Left forelimb (tissue), 1 donor: ENCODE results near the gene TKFC.

Source experiments
- DNase-seq: peaks from one replicate; pipeline ENCODE4 v3.0.0-alpha.2; 2018; ENCODE audit warnings: low spot score

Gene TKFC

DNA sequence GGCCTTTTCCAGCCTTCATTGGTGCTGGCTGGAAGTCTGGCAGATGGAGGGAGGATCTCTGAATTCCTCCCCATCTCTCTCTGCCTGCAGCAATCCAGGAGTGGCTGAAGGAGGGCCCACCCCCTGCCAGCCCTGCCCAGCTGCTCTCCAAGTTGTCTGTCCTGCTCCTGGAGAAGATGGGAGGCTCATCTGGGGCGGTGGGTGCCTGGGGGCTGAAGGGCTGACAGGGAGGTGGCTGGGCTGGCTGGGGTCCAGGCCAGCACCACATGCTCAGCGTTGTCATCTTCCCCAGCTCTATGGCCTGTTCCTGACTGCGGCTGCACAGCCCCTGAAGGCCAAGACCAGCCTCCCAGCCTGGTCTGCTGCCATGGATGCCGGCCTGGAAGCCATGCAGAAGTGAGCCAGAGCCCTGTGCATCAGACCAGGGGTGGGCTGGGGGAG is 12.2 kb downstream of the TKFC start:
- no peak for DNase-seq

DNA sequence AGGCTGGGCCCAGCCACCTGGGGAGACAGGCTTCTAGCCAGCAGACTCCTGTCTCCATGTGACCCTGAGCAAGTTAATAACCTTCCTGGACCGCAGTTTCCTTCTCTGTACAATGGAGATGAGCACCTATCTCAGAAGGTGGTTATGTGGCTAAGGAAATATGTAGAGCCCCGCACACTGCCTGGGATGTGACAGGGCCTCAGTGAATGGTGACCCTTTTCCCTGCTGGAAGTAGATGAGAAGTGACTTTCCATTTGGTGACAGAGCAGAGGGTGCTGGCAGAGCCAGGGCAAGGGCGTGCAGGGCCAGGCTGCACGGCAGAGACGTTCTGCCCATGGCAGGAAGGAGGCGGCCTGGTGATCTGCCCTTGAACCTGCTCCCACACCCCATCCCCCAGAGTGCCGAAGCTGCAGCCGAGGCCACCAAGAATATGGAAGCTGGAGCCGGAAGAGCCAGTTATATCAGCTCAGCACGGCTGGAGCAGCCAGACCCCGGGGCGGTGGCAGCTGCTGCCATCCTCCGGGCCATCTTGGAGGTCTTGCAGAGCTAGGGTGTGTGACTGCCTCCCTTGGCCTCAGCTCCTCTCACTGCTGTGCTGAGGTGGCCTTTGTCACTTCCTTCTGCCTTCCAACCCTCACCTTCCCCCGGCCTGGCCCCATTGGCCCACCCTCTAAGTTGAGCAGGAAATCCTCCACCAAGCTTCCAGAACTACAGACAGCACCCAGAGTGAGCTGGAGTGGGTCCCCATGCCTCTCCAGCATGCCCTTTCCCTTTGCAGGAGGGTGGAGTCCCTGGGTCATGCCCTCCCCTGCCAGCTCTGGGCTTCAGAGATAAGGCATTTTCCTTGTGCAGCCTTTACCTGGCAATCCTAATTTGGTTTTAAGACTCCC is 13.2 kb downstream of the TKFC start:
- DNase-seq, result no peak

DNA sequence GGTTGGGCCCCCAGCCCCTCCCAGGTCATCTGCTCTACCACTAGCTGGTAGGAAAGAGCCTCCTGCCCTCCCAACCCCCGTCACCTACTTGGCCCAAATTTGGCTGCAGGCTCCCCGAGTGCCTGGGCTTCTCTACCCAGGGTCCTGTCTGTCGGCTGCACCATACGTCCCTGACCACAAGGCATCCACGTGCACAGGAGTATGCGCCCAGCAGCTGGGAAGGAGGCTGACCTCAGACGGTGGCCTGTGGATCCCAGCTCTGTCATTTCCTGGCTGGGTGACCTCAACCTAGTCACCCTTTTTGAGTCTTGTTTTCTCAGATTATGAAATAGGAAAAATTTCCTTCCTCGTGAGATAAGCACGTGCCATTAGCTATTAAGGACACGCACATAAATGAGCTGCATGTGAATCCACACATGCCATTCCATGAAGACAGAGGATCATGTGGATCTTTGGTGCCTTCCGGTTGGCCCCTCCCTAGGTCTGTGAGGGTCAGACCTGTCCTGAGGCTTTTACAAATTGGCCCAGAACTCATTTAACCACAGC is 15.0 kb downstream of the TKFC start:
- DNase-seq, result no peak

GRCh38 chr11:61349189-61349751 is 16.2 kb downstream of the TKFC start:
- no peak for DNase-seq

DNA sequence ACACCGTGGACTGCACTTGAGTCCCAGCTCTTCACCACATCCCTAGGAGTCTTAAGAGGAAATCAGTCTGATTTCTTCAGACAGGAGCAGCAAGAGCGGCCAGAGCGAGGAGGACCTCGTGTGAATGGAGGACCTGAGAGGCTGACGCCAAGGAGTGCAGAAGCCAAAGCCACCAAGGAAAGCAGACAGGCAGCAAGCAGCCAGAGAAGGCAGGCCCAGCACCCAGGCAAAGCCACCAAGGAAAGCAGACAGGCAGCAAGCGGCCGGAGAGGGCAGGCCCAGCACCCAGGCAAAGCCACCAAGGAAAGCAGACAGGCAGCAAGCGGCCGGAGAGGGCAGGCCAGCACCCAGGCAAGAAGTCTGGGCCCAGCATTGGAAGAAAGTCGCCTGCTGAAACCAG is 16.9 kb downstream of the TKFC start:
- DNase-seq, result no peak

DNA sequence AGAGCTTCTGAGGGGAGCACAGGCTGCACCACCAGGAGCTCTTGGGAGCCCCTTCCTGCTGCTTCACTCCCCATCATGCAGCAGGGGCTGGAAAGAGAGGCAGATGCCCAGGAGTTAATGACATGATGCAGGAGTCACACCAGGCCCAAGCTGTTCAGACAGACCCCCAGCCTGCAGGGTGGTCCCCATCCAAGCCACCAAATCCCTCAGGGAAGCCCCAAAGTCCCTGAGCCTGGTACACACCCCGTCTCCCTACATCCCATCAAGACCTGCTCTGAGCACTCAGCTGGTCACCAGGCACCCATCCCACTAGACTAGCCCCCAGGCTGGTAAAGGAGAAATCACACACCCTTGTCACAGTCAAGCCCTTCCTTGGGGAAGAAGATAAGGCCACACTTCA is 17.3 kb downstream of the TKFC start:
- DNase-seq, result no peak

GRCh38 chr11:61350803-61351202 is 17.8 kb downstream of the TKFC start:
- DNase-seq, result no peak

GRCh38 chr11:61352038-61352437 is 19.0 kb downstream of the TKFC start:
- DNase-seq, result no peak

DNA sequence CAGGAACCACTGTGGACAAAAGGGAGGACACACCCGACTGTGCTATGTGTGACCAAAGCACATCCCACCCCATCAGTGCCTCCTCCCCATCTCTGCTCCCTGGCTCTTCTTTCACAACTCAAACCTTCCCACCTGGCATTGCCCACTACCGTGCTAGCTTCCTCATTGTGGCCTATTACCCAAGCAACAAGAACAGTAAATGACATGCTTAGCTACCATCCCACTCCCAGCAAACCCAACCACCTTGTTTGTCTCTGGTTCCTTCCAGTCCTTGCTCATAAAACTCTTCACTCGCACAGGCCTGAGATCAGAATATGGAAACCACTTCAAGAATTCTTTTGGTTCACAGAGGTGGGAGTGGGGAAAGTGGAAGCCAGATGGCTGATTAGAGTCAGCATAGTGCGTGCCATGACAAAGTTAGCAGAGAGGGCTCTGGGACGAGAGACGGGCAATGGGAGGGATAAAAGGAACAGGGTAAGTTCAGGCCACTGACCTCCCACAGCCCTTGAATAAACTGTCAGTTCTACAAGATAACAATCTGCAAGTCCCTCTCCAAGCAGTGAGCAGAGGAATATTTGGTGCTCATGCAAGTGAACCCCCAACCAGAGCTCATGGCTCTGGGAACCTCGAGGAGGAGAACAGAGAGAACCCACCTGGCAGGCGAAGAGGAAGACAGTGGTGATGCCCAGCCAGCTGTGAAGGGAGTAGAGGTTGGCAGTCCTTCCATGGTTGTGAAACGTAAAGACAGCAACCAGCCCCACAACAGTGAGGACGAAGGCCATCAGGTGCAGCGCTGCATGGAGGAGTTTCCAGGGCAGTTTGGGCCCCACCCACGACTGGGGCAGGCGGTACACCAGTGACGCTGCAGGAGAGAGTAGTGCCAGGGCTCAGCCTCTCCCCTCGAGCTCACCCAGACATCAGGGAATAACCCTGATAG is 20.4 kb downstream of the TKFC start:
- no peak for DNase-seq

GRCh38 chr11:61354208-61354607 is 21.2 kb downstream of the TKFC start:
- DNase-seq, result no peak

GRCh38 chr11:61356706-61357105 is 23.7 kb downstream of the TKFC start:
- DNase-seq, result no peak

DNA sequence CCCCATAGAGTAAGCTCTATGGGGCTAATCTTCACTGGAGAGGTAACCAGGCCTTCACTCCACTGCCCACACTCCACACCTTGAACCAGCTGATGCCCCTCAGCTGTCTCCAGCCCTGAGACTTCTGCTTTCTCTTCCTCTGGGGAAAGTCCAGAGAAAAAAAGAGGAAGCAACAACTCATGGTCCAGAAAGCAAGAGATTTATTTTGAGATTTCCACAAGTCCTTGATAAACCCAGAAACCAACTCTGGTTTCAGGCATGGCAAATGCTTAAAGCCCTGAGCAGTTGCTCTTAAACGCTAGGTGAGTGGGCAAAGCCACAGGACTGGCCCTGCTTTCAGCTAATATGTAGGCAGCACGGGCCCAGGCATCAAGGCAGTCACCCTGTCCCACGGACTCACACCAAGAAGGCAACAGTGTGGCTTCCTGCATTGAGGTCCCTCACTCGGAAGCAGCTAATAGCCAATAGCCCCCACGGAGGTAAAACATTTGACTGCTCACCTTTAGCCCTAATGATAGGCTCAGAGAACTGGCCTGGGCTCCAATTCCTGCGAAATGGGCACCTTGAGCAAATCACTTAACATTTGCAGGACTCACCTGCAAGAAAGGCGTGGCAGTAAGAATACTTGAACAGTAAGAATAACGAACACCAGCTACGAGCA is 24.3 kb downstream of the TKFC start:
- no peak for DNase-seq

GRCh38 chr11:61357894-61358239 is 24.8 kb downstream of the TKFC start:
- no peak for DNase-seq

DNA sequence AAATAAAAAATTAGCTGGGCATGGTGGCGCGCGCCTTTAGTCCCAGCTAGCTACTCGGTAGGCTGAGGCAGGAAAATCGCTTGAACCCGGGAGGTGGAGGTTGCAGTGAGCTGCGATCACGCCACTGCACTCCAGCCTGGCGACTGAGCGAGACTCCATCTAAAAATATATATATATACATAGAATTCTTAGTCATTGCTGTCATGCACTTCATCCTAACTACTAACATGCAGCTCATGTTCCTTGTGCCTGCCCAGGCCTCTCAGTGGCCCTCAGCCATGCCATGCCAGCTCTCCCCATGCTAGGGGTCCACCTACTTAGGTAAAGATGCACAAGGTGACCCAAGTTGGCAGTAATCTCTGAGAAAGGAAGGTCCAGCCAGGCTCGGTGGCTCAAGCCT is 25.5 kb downstream of the TKFC start:
- DNase-seq, result no peak

DNA sequence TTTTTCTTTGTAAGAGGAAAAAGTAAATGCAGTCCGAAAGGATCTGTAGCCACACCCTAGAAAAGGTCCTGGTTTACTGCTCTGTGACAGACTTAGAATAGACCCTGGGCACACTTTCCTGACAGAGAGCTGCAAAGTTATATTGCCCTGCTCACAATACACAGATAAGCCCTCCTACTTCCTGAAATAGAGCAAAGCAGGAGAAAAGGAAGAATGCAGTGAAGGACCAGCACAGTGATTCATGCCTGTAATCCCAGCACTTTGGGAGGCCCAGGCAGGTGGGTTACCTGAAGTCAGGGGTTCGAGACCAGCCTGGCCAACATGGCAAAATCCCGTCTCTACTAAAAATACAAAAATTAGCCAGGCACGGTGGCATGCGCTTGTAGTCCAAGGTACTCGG is 26.5 kb downstream of the TKFC start:
- DNase-seq, result no peak

DNA sequence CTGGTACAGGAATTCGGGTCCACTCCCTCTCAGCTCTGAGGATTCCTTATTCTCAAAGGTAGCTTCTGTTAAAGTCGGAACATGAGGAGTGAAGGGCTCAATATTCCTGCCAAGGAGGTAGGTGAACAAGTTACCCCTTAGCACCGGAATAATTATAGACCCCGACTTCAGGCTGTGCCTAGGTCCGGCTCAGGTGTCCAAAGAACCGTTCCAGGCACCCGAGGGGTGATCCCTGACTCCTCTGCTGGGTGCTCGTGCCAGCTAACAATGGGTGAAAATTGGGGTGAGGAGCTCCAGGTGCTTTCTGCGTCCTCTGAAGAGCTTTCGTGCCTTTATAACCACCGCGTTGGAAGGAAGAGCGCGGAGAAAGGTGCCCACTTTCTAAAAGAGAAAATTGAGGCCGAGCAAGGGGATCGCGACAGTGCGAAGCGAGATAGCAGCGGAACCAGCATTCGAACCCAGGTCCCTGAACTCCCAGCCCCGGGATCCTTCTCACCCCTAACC is 28.3 kb downstream of the TKFC start:
- DNase-seq, result no peak

DNA sequence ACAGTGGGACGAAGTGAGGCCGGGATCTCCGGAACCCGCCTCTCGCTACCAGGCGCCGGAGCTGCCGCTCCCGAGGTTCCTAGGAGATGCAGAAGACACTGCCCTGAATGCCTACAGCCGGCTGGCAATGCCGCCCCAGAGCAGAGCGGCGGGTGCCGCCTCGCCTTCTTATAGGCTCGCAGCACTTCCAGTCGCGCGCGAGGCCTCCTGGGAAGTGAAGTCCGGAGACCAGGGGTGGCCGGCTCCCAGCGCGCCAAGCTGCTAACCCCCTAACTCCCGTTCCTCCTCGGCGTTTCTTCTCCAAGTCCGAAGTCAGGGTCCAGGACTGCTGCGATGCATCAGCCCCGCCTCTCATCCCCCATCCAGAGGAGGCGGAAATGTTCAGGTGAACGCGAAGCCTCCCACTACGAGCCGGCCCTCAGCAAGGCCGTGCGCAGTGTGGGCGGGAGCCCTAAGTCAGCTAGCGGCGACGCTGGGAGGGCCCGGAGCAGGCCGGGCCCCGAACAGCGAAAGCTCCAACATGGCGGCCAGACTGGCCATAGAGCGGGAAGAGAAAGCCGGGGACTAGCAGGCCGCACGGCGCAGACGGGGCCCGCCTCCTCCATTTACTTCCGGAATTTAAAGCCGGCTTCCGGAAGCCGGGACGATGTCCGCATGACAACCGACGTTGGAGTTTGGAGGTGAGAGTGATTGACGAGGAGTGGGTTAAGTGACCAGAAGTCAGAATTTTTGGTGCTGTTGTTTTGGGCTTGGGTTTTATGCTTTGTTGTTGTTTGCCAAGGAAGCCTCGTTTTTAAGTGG is 28.9 kb downstream of the TKFC start, which contains the start of the genes CYB561A3 and TMEM138:
TSS of gene CYB561A3 (minus strand) at position 142 of the 801 bp plus-strand sequence. CDS start 5,169 bp downstream, outside the sequence.
TSS of gene TMEM138 (plus strand) at position 634 of the 801 bp plus-strand sequence. CDS start 2,017 bp downstream, outside the sequence.
- peak; percentile 94 for DNase-seq

GRCh38 chr11:61362542-61362875 is 29.5 kb downstream of the TKFC start:
- no peak for DNase-seq

DNA sequence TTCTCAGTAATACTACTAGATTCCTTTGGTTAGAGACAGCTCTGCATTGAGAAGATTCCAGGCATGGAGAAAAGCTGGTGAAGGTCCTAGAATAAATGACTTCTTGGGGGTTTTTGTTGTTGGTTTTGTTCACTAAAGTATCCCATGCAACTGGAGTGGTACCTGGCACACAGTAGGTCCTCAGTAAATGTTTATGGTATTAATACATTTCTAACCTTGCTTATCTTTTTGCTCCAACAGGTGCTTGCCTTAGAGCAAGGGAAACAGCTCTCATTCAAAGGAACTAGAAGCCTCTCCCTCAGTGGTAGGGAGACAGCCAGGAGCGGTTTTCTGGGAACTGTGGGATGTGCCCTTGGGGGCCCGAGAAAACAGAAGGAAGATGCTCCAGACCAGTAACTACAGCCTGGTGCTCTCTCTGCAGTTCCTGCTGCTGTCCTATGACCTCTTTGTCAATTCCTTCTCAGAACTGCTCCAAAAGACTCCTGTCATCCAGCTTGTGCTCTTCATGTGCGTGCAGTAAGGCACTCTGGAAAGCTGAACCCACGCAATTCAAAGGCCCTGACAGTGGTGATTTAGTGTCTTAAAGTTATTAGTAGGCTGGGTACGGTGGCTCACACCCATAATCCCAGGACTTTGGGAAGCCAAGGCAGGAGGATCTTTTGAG is 31.1 kb downstream of the TKFC start:
- DNase-seq, result no peak

- no peak for DNase-seq
These were observed 34.4 kb downstream of the TKFC start for GRCh38 chr11:61367406-61367805.
